Liver (tissue), 9 donors: ENCODE data around the gene TRIM58. TPM values are rescaled to one million over a fixed set of nuclear protein-coding genes. Genes with fewer than 3 reads are reported as not detected.

ENCODE experiments used
- DNase-seq: peaks from one replicate; pipeline ENCODE4 v3.0.0-alpha.2; 2017; ENCODE audit warnings: low spot score
- H3K27ac ChIP-seq, 2 donors: one replicate each; pipeline ENCODE4 v1.7.0; 2013; ENCODE audit warnings: inconsistent platforms in 2 of 2, low read length in 2 of 2, control low read depth in 1 of 2, low read depth in 1 of 2, mild to moderate bottlenecking in 1 of 2
- H3K27me3 ChIP-seq, 4 donors: one replicate each; pipeline versions ENCODE4 v1.6.1 to v1.7.0; 2013; ENCODE audit warnings: low read length in 3 of 4, inconsistent platforms in 1 of 4, mild to moderate bottlenecking in 1 of 4, moderate library complexity in 1 of 4; ENCODE audit not compliant: control insufficient read depth in 4 of 4, insufficient read depth in 4 of 4
- H3K36me3 ChIP-seq, 4 donors: one replicate each; pipeline versions ENCODE4 v1.6.1 to v1.7.0; 2013; ENCODE audit warnings: low read length in 3 of 4, mild to moderate bottlenecking in 3 of 4, low read depth in 1 of 4, moderate library complexity in 1 of 4; ENCODE audit not compliant: control insufficient read depth in 4 of 4, insufficient read depth in 3 of 4
- H3K4me1 ChIP-seq, 4 donors: one replicate each; pipeline versions ENCODE4 v1.6.1 to v1.7.0; 2013; ENCODE audit warnings: low read length in 3 of 4, mild to moderate bottlenecking in 3 of 4, moderate library complexity in 1 of 4; ENCODE audit not compliant: control insufficient read depth in 4 of 4, insufficient read depth in 4 of 4
- H3K4me3 ChIP-seq, 3 donors: one replicate each; pipeline versions ENCODE4 v1.6.1 to v1.7.0; 2013; ENCODE audit warnings: low read length in 3 of 3, control low read depth in 1 of 3, low read depth in 1 of 3, mild to moderate bottlenecking in 1 of 3
- H3K9ac ChIP-seq, 2 donors: one replicate each; pipeline ENCODE4 v1.7.0; 2013; ENCODE audit warnings: low read length in 2 of 2, mild to moderate bottlenecking in 2 of 2, moderate library complexity in 2 of 2, control low read depth in 1 of 2, low read depth in 1 of 2
- H3K9me3 ChIP-seq, 4 donors: one replicate each; pipeline versions ENCODE4 v1.6.1 to v1.7.0; 2013; ENCODE audit warnings: low read length in 3 of 4; ENCODE audit not compliant: control insufficient read depth in 4 of 4
- EGR1 ChIP-seq, 2 donors: IDR thresholded peaks; 2 replicates each; pipeline ENCODE4 v1.6.1; 2016 to 2018; ENCODE audit warnings: antibody characterized with exemption in 2 of 2, low read depth in 2 of 2
- FOXA1 ChIP-seq: IDR thresholded peaks from 2 replicates; pipeline ENCODE4 v1.6.1; 2016; ENCODE audit warnings: antibody characterized with exemption
- FOXA2 ChIP-seq: IDR thresholded peaks from 2 replicates; pipeline ENCODE4 v1.6.1; 2016; ENCODE audit warnings: antibody characterized with exemption
- GABPA ChIP-seq, 2 donors: IDR thresholded peaks in 1 of 2; conservative IDR thresholded peaks in 1 of 2; 2 replicates each; pipeline ENCODE4 v1.6.1; 2016; ENCODE audit warnings: antibody characterized with exemption in 2 of 2, mild to moderate bottlenecking in 1 of 2, moderate library complexity in 1 of 2
- HNF4A ChIP-seq, 2 donors: conservative IDR thresholded peaks; 2 replicates each; pipeline ENCODE4 v1.6.1; 2016; ENCODE audit warnings: antibody characterized with exemption in 2 of 2, mild to moderate bottlenecking in 2 of 2
- HNF4G ChIP-seq: IDR thresholded peaks from 2 replicates; pipeline ENCODE4 v1.6.1; 2016; ENCODE audit warnings: antibody characterized with exemption
- JUND ChIP-seq, 2 donors: IDR thresholded peaks; 2 replicates each; pipeline ENCODE4 v1.6.1; 2016; ENCODE audit warnings: antibody characterized with exemption in 2 of 2
- NR2F2 ChIP-seq: IDR thresholded peaks from 2 replicates; pipeline ENCODE4 v1.6.1; 2016; ENCODE audit warnings: antibody characterized with exemption
- RXRA ChIP-seq, 2 donors: IDR thresholded peaks; 2 replicates each; pipeline ENCODE4 v1.6.1; 2017 to 2018; ENCODE audit warnings: antibody characterized with exemption in 2 of 2, mild to moderate bottlenecking in 1 of 2
- SP1 ChIP-seq: IDR thresholded peaks from 2 replicates; pipeline ENCODE4 v1.6.1; 2018; ENCODE audit warnings: antibody characterized with exemption, mild to moderate bottlenecking
- TAF1 ChIP-seq: conservative IDR thresholded peaks from 2 replicates; pipeline ENCODE4 v1.6.1; 2016; ENCODE audit warnings: antibody characterized with exemption, mild to moderate bottlenecking
- YY1 ChIP-seq: IDR thresholded peaks from 2 replicates; pipeline ENCODE4 v1.6.1; 2016; ENCODE audit warnings: antibody characterized with exemption, mild to moderate bottlenecking
- WGBS: extraction: QIAGEN DNeasy Blood & Tissue Kit; methylation state at CpG from one replicate; pipeline ENCODE4 v1.1.7; 2013; 5-methylcytosine and 5-hydroxymethylcytosine counted together
- polyA plus RNA-seq, 2 donors: library from polyadenylated mRNA; stranded (reverse) in 1 of 2; unstranded in 1 of 2; fragments of 200-250 nt in 1 of 2; fragments of >200 nt in 1 of 2; fragmentation: Nextera tagmentation in 1 of 2; extraction: Ambion mirVana in 1 of 2; gene quantifications; one replicate each; pipeline versions ENCODE4 v1.2.1 to v1.2.3, GENCODE V29; 2013 to 2015
- total RNA-seq, 2 donors: library from RNA; depleted of rRNA; stranded (reverse); fragments of >200 nt; gene quantifications; one replicate each; pipeline ENCODE4 v1.2.3, GENCODE V29; 2014
- TF ChIP-seq, protein P1 (sequence below): IDR thresholded peaks from 2 replicates; pipeline ENCODE4 v1.6.1; 2016; ENCODE audit warnings: antibody characterized with exemption
- TF ChIP-seq, protein P2 (sequence below): IDR thresholded peaks from 2 replicates; pipeline ENCODE4 v1.6.1; 2016; ENCODE audit warnings: antibody characterized with exemption
- TF ChIP-seq, protein P3 (sequence below): IDR thresholded peaks from 2 replicates; pipeline ENCODE4 v1.6.1; 2016; ENCODE audit warnings: antibody characterized with exemption, mild to moderate bottlenecking
- TF ChIP-seq, protein P4 (sequence below): IDR thresholded peaks from 2 replicates; pipeline ENCODE4 v1.6.1; 2016; ENCODE audit warnings: antibody characterized with exemption
- TF ChIP-seq, protein P5 (sequence below): fragments of 150-350 bp; IDR thresholded peaks from 2 replicates; pipeline ENCODE4 v1.5.1; 2017; ENCODE audit warnings: improper control_type of control experiment, low read depth, low read length; ENCODE audit not compliant: missing input control
- donor health status: healthy.
- donor health status: healthy.
- donor health status: healthy.
- donor health status: healthy.
- donor health status: healthy.

Gene TRIM58
- total and polyA plus RNA-seq, 4 donors = 0.06 to 88.7 (median 0.14) TPM

DNA sequence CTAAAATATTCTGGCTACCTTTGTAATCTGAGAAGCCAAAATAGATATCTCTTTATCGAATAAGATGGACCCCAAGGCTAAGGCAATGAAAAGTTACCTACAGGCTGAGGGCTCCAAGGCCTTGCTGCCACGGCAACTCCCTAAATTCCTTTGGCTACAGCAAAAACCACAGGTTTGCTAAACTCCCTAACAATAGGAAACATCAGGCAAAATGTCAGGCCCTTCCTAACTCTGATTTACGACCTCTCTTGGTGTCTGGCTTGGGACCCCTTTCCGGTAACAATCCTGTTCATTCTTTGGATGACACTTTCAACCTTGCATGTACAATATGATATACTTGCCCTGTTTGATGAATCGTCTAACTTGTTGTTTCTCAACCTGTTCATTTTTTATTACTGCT lies 51.8 kb downstream of the TRIM58 start (continued):
- TF ChIP-seq NR2F2 (no peak), RXRA (IDR thresholded peaks at IDR 0.05) (no peak), EGR1 (IDR thresholded peaks at IDR 0.05; ENCODE audit: low read depth in 2 of 2) (no peak), YY1 (no peak), FOXA2 (no peak), SP1 (no peak)
- TF ChIP-seq, protein P1, sequence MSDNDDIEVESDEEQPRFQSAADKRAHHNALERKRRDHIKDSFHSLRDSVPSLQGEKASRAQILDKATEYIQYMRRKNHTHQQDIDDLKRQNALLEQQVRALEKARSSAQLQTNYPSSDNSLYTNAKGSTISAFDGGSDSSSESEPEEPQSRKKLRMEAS = no peak
- TF ChIP-seq, protein P2, sequence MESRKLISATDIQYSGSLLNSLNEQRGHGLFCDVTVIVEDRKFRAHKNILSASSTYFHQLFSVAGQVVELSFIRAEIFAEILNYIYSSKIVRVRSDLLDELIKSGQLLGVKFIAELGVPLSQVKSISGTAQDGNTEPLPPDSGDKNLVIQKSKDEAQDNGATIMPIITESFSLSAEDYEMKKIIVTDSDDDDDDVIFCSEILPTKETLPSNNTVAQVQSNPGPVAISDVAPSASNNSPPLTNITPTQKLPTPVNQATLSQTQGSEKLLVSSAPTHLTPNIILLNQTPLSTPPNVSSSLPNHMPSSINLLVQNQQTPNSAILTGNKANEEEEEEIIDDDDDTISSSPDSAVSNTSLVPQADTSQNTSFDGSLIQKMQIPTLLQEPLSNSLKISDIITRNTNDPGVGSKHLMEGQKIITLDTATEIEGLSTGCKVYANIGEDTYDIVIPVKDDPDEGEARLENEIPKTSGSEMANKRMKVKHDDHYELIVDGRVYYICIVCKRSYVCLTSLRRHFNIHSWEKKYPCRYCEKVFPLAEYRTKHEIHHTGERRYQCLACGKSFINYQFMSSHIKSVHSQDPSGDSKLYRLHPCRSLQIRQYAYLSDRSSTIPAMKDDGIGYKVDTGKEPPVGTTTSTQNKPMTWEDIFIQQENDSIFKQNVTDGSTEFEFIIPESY = no peak

DNA sequence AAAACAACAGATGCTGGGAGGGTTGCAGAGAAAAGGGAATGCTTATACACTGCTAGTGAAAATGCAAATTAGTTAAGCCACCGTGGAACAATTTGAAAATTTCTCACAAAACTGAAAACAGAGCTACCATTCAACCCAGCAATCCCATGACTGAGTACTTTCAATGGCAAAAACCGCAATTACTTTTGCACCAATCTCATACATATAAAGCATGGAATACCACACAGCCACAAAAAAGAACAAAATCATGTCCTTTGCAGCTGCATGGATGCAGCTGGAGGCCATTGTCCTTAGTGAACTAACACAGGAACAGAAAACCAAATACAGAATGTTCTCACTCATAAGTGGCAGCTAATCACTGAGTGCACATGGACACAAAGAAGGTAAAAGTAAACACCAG lies 56.8 kb downstream of the TRIM58 start:
- TF ChIP-seq NR2F2 (no peak), JUND (IDR thresholded peaks at IDR 0.05) (no peak), HNF4A (conservative IDR thresholded peaks at IDR 0.05) (no peak), HNF4G (no peak), EGR1 (IDR thresholded peaks at IDR 0.05; ENCODE audit: low read depth in 2 of 2) (no peak), TAF1 (no peak), SP1 (no peak), FOXA2 (no peak), FOXA1 (no peak), RXRA (IDR thresholded peaks at IDR 0.05) (no peak), GABPA (IDR thresholded peaks at IDR 0.05 in 1 of 2, conservative IDR thresholded peaks at IDR 0.05 in 1 of 2) (no peak)
- TF ChIP-seq, protein P2 = no peak
- TF ChIP-seq, protein P3, sequence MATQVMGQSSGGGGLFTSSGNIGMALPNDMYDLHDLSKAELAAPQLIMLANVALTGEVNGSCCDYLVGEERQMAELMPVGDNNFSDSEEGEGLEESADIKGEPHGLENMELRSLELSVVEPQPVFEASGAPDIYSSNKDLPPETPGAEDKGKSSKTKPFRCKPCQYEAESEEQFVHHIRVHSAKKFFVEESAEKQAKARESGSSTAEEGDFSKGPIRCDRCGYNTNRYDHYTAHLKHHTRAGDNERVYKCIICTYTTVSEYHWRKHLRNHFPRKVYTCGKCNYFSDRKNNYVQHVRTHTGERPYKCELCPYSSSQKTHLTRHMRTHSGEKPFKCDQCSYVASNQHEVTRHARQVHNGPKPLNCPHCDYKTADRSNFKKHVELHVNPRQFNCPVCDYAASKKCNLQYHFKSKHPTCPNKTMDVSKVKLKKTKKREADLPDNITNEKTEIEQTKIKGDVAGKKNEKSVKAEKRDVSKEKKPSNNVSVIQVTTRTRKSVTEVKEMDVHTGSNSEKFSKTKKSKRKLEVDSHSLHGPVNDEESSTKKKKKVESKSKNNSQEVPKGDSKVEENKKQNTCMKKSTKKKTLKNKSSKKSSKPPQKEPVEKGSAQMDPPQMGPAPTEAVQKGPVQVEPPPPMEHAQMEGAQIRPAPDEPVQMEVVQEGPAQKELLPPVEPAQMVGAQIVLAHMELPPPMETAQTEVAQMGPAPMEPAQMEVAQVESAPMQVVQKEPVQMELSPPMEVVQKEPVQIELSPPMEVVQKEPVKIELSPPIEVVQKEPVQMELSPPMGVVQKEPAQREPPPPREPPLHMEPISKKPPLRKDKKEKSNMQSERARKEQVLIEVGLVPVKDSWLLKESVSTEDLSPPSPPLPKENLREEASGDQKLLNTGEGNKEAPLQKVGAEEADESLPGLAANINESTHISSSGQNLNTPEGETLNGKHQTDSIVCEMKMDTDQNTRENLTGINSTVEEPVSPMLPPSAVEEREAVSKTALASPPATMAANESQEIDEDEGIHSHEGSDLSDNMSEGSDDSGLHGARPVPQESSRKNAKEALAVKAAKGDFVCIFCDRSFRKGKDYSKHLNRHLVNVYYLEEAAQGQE = no peak
- TF ChIP-seq, protein P4, sequence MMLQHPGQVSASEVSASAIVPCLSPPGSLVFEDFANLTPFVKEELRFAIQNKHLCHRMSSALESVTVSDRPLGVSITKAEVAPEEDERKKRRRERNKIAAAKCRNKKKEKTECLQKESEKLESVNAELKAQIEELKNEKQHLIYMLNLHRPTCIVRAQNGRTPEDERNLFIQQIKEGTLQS = no peak
- TF ChIP-seq, protein P1 = no peak
- TF ChIP-seq, protein P5, sequence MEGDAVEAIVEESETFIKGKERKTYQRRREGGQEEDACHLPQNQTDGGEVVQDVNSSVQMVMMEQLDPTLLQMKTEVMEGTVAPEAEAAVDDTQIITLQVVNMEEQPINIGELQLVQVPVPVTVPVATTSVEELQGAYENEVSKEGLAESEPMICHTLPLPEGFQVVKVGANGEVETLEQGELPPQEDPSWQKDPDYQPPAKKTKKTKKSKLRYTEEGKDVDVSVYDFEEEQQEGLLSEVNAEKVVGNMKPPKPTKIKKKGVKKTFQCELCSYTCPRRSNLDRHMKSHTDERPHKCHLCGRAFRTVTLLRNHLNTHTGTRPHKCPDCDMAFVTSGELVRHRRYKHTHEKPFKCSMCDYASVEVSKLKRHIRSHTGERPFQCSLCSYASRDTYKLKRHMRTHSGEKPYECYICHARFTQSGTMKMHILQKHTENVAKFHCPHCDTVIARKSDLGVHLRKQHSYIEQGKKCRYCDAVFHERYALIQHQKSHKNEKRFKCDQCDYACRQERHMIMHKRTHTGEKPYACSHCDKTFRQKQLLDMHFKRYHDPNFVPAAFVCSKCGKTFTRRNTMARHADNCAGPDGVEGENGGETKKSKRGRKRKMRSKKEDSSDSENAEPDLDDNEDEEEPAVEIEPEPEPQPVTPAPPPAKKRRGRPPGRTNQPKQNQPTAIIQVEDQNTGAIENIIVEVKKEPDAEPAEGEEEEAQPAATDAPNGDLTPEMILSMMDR = no peak
- WGBS = 70% methylated on average over 2 of the region's 2 CpGs
- H3K9ac ChIP-seq = no peak overlapping the region
- no peaks in the 10 kb centered on the region for H3K9me3 ChIP-seq
- DNase-seq = no peak
- H3K36me3 ChIP-seq = no peaks in the 10 kb centered on the region
- H3K27ac ChIP-seq = no peak overlapping the region
- H3K4me3 ChIP-seq = no peak overlapping the region
- no peaks in the 10 kb centered on the region for H3K4me1 ChIP-seq
- H3K27me3 ChIP-seq = no peaks in the 10 kb centered on the region
